HG02870 (cell line): Measurements from ENCODE around the gene DCN.

Experiments
- ATAC-seq: cut with Tn5 transposase; IDR thresholded peaks from one replicate; pipeline ENCODE4 v1.9.1; 2021; ENCODE audit warnings: mild to moderate bottlenecking, moderate library complexity; ENCODE audit not compliant: unreplicated experiment

Gene DCN

DNA sequence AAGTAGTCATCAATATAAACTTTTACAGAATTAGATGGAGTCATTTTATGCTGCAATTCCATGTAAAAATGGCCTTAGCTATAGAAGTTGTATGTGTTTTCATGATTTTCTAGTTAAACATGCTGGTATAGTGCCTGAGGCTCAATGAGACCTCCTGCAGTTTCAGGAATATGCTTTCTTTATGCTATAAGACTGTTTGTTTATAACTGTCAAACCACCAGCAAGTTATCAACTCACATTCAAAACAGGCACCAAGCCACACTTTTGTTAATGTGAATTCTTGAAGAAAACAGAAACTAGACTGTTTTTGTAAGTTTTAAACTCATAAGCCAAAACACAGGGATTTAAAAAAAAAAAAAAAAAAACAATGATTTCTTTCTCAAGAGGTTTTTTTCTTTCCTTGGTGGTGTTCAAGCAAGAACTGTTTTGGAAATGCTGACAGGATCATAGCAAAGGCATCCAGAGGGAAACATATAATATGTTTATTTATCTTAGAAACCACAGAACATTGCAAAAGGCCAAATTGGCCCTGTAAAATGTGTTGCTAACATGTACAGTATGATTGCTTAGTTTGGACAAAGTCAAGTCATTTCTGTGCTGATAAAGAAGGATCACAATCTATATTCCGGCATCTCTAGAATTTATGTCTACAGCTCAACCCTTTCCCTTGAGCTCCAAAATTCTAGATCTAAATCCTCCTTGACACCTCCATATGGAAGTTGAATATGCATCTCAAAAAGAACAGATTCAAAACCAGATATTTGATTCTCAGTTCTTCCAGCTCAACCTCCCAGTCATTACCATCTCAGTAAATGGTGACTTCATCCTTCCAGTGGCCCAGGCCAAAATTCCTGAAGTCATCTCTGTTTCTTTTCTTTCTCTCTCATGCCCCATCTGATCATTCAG is 42.3 kb downstream of the DCN start:
- no peak for ATAC-seq

DNA sequence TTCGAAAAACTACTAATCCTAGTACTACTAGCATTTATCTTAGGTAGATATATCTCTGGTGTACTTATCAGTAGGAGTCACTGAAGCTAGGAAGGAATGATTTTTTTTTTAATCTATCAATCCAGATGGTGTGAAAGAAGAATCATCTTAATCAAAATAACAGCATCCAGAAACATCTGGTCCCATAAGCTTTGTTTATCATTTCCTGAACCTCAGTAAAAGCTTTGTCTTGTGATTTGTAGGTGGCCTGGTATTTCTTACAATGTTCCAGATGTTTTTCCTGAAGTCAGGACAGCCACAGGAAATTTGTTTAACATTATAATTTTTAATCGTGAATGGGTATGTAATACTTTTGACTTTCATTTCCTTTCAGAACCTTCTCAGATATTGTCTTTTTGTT is 43.3 kb downstream of the DCN start:
- no peak for ATAC-seq

DNA sequence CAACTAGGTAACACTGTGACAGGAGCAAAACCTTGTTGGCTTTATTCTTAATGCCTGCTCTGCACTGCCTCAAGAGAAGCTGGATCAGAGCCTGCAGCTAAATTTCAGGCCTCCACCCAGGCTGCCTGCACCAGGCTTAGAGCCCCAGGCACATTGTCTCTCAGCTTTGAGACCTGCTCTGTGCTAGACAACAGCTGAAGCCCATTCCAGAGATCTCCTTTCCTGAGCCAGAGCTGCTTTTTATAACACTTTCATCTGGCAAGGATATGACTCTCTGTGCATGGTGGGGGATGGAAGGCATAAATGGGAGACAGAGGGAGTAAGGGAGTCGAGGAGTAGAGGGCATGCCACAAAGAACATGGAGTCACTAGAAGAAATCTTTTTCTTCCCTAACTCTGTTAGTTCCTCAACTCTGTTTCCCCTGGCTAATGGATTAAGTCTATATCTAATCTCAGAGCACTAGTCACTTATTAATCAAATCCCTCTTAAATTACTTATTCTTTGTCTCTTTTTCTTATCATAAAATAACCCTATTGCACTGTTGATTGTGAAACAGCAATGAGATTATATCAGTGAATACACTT is 44.2 kb downstream of the DCN start:
- no peak for ATAC-seq

DNA sequence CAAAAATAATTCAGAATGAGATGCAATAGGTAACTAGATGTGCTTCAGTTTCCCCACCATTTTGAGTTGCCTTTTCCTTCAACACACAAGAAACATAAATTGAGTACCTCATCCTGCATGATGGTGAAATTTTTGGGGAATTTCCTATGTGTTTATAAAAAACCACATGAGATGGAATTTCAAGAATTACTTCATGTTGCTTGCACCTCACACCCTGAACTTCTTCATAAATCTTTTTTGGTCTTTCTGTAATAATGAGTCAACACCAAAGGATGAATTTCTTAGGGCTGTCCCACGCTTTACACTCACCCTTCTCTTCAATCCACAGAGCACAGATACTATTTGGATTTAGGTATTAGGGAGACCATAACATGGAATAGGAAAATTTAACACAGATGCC is 48.7 kb downstream of the DCN start:
- no peak for ATAC-seq

DNA sequence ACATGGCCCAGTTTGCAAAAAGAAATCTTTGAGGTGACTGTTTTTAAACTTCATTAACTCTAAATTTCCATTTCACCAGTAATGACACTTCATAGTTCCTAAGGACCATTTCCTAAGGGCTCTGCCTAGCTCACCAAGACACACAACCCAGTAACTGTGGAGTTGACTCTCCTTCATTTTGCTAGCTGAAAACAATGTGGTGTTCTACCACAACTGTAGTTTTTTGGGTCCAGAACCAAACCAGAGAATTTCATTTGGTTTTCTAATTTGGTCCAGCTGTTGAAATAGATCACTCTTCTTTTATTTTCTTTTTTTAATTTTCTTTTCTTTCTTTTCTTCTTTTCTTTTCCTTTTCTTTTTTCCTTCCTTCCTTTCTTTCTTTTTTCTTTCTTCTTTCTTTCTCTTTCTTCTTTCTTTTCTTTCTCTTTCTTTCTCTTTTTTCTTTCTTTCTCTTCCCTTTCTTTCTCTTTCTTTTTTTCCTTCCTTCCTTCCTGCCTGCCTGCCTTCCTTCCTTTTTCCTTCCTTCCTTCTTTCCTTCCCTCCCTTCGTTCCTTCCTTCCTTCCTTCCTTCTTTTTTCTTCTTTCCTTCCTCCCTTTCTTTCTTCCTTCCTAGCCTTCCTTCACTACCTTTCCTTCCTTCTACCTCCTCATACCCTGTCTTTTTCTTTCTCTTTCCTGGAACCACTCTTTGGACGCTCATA is 52.8 kb downstream of the DCN start:
- no peak for ATAC-seq

DNA sequence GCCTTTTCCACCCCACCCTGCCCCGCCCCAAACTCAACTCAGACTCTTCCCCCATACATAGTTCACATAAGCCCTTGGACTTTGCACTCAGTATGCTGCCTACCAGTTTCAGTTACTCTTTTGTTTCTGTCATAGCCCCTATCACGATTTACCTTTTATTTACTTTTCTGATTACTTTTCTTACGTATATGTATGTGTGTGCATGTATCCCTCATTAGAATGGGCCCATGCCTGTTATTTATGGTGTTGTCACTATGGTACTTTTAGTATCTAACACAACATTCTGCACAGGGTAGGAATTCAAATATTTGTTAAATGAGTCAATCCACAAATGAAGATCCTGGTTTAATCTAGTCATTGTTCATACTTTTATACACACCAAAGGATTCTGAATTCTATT is 54.9 kb downstream of the DCN start:
- no peak for ATAC-seq

DNA sequence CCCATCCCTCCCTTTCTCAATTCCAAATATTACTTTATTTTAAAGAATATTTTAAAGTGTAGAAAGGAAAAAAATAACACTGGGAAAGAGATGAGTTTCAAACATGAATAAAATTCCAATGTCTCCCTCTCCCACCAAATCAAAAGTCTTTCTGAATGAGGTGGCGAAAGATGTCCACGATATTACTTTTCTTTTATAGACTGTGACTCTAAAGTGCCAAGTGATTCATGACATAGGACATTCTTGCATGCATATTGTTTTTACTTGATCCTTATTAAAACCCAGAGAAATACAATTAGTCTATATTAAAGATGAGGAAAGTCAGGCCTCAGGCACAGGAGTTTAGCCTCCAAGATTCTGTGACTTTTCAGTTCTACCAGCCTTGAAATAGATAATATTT is 55.3 kb downstream of the DCN start:
- ATAC-seq, result no peak

DNA sequence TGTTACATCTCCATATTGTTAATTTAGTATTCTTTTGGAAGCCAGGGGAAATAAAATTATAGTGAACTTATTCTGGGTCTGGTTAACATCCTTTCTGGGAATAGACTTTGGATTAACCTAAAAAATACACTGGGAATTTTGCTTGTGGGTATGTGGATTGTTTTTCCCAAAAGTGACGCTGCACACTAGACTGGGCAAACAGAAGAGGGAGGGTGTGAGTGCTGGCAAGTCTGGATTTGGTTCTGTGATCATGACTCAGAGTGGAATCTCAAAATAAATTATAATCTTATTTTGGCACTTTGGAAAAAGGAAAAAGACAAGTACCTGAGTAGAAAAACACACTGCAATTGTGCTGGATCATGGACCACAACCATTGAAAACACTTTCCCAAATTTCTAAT is 56.1 kb downstream of the DCN start:
- no peak for ATAC-seq

DNA sequence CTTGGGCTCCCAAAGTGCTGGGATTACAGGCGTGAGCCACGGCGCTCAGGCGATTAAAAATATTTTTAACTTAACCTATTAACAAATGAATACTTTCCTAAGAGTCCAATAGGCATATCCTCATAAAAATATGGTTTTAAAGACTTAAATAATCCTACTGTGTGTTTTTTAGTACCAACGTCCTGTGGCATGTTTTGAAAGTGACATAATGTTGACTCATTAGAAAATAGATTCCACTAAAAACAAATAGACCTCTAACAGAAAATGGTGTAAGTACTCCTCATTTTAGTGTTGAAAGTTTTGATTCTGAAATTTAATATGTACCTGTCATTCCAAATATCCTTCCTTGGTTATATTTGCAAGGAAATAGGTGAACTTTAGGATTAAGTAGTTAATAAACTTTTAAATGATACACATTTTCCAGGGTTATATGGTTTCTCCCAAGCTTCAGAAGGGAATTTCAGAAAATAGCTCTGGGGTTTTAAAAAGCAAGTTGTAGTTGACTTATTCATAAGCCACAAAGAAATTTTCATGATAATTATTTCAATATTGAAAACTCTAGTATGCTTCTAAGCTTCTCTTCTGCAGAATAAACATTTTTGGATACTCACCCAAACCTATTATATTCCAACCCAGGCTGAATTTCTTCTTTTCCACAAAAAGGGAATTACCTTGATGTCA is 59.2 kb downstream of the DCN start:
- ATAC-seq, result no peak

DNA sequence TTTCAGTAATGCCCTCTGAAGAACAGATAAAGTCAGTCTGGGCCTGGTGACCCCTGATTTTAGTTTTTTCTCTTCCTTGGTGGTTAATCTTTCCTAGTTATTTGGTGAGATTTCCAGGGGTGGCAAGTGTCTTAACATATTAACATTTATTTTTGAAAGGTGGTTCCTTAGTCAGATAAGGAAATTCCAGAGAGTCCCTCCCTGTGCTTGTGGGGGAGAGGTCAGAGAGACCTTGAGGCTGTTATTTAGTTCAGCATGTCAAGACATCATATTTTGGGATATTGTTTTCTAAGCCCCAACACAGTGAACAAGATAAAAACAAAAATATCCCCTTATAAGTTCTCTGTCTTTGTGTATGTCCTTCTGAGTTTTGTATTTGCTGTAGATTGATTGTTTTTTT is 61.8 kb downstream of the DCN start:
- no peak for ATAC-seq

DNA sequence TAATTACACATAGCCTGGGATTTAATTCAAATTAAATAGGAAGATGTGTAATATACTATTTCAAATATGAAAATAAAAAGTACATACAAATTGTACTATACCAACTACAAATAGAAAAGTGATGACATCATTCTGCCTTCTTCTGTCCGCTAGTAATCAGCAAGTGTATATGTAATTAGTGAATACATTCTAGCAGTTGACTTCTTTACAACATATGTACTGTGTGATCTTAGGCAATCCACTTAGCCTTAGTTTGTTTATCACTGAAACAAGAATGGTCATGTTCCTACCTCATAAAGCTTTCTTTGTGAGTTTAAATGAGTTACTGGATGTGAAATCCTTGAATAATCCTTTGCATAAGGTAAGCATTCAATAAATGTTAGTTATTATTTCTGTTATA is 63.5 kb downstream of the DCN start:
- no peak for ATAC-seq

DNA sequence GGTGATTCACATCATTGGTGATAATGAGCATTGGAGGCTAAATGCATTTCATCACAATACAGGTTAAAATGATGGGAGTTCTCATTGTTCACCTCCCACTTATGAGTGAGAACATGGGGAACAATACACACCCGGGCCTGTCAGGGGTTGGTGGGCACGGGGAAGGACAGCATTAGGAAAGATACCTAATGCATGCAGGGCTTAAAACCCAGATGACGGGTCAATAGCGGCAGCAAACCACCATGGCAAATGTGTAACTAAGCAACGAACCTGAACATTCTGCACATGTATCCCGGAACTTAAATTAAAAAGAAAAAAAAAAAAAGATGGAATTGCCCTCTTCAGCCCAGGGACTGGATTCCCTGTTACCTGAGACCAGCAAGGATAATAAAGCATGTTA is 69.0 kb downstream of the DCN start:
- no peak for ATAC-seq

DNA sequence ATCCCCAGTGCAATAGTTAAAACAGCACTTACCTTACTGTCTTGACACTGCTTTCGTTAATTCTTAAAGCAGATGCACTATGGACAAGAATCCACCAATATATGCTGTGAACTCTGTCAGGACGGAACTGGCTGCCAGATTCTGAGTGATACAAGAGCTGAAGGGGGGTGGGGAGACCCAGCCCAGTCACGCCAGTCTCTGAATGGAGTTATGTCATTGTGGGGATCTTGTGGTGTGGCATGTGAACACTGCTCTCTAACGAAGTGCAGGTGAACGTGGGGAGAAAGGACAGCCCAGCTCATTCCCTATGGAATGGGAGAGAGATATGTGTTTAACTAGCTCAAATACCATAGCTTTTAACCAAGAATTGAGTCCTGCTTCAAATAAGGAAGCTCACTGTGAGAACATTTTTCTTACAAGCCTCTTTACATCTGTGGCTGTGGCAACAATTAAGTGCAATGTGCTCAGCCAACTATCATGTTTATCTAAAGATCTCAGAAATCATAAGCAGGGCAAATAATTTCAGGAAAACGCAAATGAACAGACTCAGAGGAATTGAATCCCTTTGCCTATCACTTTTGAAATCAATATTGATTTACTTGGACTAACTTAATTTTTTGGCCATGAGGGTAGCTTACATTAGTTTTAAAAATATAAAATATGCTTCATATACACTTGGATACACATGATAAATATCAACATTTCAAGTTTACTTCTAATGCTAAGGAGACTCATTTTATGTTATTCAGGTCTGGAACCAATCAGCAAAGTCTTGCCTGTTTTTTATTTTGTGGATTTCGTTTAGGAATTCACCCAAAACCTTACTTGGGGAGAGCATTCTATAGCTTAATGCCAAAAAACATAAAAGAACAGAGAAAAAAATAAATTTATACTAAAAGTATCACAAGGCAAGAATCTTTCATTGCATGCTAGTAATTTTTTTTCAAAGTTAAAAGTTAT is 71.0 kb downstream of the DCN start, which contains the start of gene LUM:
Gene LUM, minus strand, starts transcription at position 129 of the 960 bp plus-strand sequence. CDS start 2,515 bp downstream, outside the sequence.
- ATAC-seq, result no peak

DNA sequence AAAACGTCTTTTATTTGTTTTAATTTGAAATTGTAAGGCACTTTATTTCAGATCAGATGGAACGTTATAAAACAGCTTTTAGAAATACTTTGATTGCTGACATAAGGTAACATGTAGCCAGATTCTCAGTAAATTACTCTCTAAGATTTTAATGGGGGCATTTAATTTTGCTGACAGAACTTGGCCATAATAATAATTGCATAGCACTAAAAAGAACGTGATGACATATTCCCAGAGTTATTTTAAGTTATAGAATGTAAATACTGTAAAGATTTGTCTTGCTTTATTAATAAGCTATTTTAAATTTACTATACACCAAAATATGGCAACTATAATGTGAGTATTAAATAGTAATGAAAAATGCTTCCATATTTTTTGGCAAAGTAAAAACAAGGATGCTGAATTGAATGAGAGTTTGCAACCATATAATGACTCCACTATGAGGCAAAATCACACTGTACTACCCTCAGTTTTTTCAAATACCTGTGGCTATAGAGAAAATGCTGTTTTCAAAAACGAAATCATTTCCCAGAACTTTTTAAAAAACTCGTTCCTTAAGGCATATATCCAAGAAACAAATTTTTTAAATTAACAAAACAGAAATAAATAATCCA is 72.2 kb downstream of the DCN start:
- no peak for ATAC-seq

DNA sequence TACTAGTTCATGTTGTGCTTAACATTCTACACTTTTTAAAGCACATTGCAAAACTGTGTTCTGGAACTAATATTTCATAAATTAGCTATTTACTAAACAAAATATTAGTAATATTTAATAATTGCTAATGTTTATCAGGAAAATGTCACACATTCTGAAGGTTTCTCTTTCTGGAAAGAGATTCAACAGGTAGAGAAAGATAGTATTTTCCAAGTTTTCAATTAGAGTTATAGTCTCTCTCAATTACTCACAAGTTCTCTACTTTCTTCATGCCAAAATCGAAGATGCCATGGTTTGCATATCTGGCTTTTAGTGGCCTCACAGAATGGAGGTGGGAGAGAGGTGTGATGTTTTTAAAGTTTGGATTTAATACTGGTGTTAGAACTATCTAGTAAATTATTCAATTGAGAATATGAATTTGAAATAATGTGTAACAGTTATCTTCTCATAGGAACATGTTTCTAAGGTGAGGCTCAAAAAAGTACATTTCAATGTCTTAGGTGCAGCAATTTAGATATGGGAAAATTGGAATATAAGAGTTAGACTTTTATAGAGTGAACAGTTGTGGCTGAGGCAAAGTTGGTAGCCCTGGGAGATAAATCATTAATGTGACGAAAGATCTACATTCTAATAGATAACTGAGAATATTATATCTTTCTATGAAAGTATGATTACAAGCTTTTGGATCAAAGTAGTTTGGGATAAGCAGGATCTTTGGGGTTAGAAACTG is 72.9 kb downstream of the DCN start:
- ATAC-seq, result no peak

DNA sequence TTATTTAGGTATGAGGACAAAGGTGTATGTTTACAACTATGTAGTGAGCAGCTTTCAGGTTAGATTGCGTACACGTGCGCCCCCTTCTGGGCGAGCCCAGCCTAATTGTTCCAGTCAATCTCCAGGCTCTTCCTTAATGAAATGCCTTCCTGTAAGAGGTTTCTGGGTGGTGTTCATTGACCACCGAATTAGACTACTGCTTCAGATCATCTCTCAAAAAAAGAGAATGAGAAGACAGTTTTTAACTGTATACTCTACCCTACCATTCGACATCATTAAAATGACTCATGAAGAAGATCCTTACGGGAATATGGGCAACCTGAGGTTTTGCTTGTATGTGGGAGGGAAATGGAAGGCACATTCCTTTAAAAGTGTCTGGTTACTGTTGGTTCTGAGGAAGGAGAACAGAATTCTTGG is 73.5 kb downstream of the DCN start:
- ATAC-seq, result no peak

DNA sequence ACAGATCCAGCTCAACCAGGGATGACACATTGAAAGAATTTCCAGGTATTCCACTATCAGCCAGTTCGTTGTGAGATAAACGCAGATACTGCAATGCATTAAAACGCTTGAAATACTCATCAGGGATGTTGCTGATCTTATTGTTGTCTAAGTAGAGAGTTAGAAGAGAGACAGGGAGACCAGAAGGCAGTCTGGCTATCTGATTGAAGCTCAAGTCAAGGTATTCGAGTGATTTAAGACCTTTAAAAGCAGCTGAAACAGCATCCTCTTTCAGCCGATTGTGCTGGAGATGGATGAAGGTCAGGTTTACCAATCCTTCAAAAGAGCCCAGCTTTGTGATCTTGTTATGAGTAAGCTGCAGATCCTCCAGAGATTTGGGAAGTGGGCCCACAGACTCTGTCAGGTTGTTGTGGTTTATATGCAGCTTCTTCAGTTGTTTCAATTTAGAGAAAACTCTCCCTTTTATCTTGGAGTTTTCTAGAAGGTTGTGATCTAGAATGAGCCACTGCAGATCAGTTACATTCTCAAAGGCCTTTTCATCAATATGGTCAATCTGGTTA is 74.3 kb downstream of the DCN start:
- no peak for ATAC-seq

DNA sequence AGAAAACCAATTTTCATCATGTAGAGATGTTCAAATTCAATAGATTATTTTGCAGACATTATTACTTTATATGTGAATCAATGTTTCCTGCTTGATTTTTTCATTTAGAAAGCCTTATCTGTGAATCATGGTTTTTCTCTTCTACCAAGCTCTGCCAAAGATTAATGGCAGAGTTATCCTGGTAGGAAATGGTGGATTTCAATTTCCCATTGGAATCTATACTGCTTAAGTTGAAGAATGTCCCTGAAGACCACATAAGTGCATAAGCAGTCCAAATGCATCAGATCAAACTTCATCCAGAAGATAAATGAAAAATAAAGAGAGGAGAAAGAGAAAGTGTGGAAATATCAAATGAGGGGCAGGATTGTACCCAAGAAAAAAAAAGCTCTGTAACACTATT is 76.3 kb downstream of the DCN start:
- ATAC-seq, result no peak

DNA sequence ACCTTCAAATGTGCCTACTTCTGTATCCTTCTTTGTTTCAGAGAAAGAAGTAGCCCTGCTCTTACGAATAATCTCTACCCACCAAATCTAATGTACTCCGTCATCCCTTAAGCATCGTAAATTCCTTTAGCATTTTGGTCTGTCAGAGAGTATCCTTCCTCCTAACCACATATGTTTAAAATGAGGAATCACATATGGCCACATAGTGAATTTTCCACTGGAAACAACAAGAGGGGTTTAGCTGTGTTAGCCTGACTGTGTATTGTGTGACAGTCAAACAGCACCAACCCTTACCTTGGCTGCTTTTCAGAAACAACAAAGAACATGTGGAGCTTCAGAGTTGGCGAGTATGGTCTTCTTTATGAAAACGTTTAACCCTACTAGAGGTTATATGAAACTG is 76.8 kb downstream of the DCN start:
- ATAC-seq, result no peak
